ENCODE measurements around the gene RABEP2.

Gene RABEP2

DNA sequence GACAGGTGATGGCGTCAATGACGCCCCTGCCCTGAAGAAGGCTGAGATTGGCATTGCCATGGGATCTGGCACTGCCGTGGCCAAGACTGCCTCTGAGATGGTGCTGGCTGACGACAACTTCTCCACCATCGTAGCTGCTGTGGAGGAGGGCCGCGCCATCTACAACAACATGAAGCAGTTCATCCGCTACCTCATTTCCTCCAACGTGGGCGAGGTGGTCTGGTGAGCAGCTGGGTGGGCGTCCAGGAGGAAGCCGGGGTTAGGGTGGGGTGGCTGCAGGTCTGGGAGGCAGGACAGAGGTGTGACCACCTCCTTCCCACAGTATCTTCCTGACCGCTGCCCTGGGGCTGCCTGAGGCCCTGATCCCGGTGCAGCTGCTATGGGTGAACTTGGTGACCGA is 23.2 kb downstream of the RABEP2 start:
- intact Hi-C loops (cut with DNase I; ENCODE audit: low total_unique reads) = no loop called here
- TF ChIP-seq, protein P1, sequence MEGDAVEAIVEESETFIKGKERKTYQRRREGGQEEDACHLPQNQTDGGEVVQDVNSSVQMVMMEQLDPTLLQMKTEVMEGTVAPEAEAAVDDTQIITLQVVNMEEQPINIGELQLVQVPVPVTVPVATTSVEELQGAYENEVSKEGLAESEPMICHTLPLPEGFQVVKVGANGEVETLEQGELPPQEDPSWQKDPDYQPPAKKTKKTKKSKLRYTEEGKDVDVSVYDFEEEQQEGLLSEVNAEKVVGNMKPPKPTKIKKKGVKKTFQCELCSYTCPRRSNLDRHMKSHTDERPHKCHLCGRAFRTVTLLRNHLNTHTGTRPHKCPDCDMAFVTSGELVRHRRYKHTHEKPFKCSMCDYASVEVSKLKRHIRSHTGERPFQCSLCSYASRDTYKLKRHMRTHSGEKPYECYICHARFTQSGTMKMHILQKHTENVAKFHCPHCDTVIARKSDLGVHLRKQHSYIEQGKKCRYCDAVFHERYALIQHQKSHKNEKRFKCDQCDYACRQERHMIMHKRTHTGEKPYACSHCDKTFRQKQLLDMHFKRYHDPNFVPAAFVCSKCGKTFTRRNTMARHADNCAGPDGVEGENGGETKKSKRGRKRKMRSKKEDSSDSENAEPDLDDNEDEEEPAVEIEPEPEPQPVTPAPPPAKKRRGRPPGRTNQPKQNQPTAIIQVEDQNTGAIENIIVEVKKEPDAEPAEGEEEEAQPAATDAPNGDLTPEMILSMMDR (IDR thresholded peaks at IDR 0.05) = no peak

DNA sequence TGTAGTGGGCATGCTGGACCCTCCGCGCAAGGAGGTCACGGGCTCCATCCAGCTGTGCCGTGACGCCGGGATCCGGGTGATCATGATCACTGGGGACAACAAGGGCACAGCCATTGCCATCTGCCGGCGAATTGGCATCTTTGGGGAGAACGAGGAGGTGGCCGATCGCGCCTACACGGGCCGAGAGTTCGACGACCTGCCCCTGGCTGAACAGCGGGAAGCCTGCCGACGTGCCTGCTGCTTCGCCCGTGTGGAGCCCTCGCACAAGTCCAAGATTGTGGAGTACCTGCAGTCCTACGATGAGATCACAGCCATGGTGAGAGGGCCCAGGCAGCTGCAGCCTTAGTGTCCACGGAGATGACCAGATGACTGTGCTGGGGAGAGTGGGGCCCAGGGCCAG is 24.4 kb downstream of the RABEP2 start:
- H3K36me3 ChIP-seq = peaks cover 0 to 33% (median 13%) of the 10 kb centered on the region in 3 donors
- TF ChIP-seq, protein P1 (IDR thresholded peaks at IDR 0.05) = no peak
- intact Hi-C loops (cut with DNase I; ENCODE audit: low total_unique reads) = no loop called here
- no peaks in the 10 kb centered on the region for H3K9me3 ChIP-seq
- H3K4me1 ChIP-seq = no peaks in the 10 kb centered on the region
- DNase-seq = no peak
- H3K27ac ChIP-seq = no peak overlapping the region
- no peak overlapping the region for H3K4me3 ChIP-seq
- H3K27me3 ChIP-seq = no peaks in the 10 kb centered on the region

More for the DNA sequence above, 23.2 kb downstream of the RABEP2 start:
- Histone ChIP-seq H3K27me3 (no peaks in the 10 kb centered on the region), H3K36me3 (peaks cover 0 to 45% (median 19%) of the 10 kb centered on the region in 3 donors), H3K27ac (no peak overlapping the region), H3K4me1 (no peaks in the 10 kb centered on the region), H3K4me3 (no peak overlapping the region), H3K9me3 (no peaks in the 10 kb centered on the region)
- DNase-seq = no peak

DNA sequence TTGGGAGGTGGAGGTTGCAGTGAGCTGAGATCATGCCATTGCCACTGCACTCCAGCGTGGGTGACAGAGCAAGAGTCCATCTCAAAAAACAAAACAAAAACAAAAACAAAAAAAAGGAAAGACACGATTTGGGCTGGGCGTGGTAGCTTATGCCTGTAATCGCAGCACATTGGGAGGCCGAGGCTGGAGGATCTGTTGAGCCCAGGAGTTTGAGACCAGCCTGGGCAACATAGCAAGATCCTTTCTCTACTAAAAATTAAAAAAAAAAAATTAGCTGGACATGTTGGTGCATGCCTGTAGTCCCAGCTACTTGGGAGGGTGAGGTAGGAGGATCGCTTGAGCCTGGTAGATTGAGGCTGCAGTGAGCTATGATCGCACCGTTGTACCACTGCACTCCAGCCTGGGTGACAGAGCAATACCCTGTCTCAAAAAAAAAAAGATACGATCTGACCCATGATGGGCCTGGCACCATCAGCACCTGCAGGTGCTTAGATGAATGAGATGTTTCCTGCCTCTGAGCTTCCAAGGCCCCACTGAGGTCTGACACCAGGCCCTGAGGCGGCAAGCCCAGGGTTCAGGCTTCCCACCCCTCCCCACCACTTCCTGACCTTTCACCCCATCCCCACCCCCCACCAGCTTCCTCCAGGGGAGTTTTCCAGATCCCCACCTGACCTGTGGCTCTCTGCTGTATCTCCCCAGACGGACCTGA is 25.0 kb downstream of the RABEP2 start:
- intact Hi-C loops (cut with DNase I; ENCODE audit: low total_unique reads) = no loop called here
- Histone ChIP-seq H3K9me3 (no peaks in the 10 kb centered on the region), H3K27ac (no peak overlapping the region), H3K4me1 (no peaks in the 10 kb centered on the region), H3K36me3 (peaks cover 0 to 27% (median 8%) of the 10 kb centered on the region in 3 donors), H3K4me3 (no peak overlapping the region), H3K27me3 (no peaks in the 10 kb centered on the region)
- DNase-seq = no peak
- TF ChIP-seq, protein P1 (IDR thresholded peaks at IDR 0.05) = no peak

DNA sequence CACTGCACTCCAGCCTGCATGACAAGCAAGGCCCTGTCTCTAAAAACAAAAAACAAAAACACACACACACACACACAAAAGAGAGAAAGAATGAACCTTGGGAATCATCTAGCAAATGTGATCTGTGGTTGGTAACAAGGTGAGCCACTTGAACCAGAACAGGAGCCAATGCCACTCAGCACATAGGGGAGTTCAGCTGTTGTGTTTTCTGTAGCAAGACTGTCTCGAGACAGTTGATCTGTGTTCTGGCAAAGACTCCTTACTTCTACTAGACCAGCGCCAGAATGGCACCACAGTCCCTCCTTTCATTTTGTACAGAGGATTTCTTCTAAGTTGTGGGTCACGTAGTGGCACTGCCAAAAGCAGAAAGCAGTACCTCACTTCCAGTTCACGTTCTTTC is 26.1 kb downstream of the RABEP2 start:
- Histone ChIP-seq H3K27me3 (no peaks in the 10 kb centered on the region), H3K36me3 (peaks cover 0 to 16% (median 0%) of the 10 kb centered on the region in 3 donors), H3K4me3 (no peak overlapping the region), H3K9me3 (no peaks in the 10 kb centered on the region), H3K4me1 (no peaks in the 10 kb centered on the region), H3K27ac (no peak overlapping the region)
- no peak for DNase-seq
- intact Hi-C loops (cut with DNase I; ENCODE audit: low total_unique reads) = no loop called here
- TF ChIP-seq, protein P1 (IDR thresholded peaks at IDR 0.05) = no peak

DNA sequence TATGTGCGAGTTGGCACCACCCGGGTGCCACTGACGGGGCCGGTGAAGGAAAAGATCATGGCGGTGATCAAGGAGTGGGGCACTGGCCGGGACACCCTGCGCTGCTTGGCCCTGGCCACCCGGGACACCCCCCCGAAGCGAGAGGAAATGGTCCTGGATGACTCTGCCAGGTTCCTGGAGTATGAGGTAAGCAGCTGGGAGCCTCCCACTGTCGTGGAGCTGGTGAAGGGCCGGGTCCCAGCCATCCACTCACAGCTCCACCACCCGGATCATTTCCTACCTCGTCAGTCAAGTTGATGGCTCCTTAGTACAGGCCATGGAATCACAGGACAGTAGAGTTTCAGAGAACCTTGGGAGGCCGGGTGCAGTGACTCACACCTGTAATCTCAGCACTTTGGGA is 26.8 kb downstream of the RABEP2 start:
- TF ChIP-seq, protein P1 (IDR thresholded peaks at IDR 0.05) = no peak
- intact Hi-C loops (cut with DNase I; ENCODE audit: low total_unique reads) = no loop called here
- H3K36me3 ChIP-seq = peaks cover 0 to 9% (median 0%) of the 10 kb centered on the region in 3 donors
- H3K27me3 ChIP-seq = no peaks in the 10 kb centered on the region
- no peak overlapping the region for H3K4me3 ChIP-seq
- H3K4me1 ChIP-seq = no peaks in the 10 kb centered on the region
- H3K27ac ChIP-seq = no peak overlapping the region
- H3K9me3 ChIP-seq = no peaks in the 10 kb centered on the region
- DNase-seq = no peak
